IMR-90 (cell line): ENCODE results near the gene PAX1. TPM values are rescaled to one million over a fixed set of nuclear protein-coding genes. Genes with fewer than 3 reads are reported as not detected.

Experiments
- ATAC-seq: fragments of 200-7000 bp; cut with Tn5 transposase; 2 replicates; pipeline ENCODE4 v1.9.1; 2020; ENCODE audit warnings: low read depth, mild to moderate bottlenecking, moderate library complexity
- BruUV-seq: library from RNA; stranded (reverse); fragments of 400-500 nt; replicated peaks from 2 replicates; lab custom pipeline; 2021; lab: Mats Ljungman, UMichigan
- CTCF ChIA-PET: fragments of 300-600 bp; formaldehyde crosslinking; extraction: SDS; loops from one replicate; lab custom pipeline; 2021; ENCODE audit warnings: antibody characterized with exemption; lab: Yijun Ruan, JAX
- POLR2A ChIA-PET: fragments of 300-600 bp; sonication (Branson Sonifier 250); formaldehyde crosslinking; loops from one replicate; lab custom pipeline; 2022; ENCODE audit warnings: antibody characterized with exemption; ENCODE audit not compliant: unreplicated experiment; lab: Charles Lee
- DNase-seq: peaks from one replicate; pipeline ENCODE4 v3.0.0; 2013
- H2AFZ ChIP-seq: replicated peaks from 2 replicates; pipeline ENCODE3; 2013; ENCODE audit warnings: low read length, mild to moderate bottlenecking; ENCODE audit not compliant: poor library complexity
- H2AK5ac ChIP-seq: 2 replicates; pipeline ENCODE4 v1.6.1; 2013; ENCODE audit warnings: low read depth, low read length, inconsistent platforms
- H2AK9ac ChIP-seq: replicated peaks from 2 replicates; pipeline ENCODE3; 2013; ENCODE audit warnings: mild to moderate bottlenecking, low read depth, low read length, moderate library complexity; ENCODE audit not compliant: poor library complexity
- H2BK120ac ChIP-seq: 2 replicates; pipeline ENCODE4 v1.6.1; 2013; ENCODE audit warnings: low read depth, low read length, inconsistent platforms
- H2BK15ac ChIP-seq: 3 replicates; pipeline ENCODE4 v1.6.1; 2013; ENCODE audit warnings: low read depth, low read length, inconsistent platforms
- H2BK20ac ChIP-seq: 2 replicates; pipeline ENCODE4 v1.6.1; 2013; ENCODE audit warnings: low read depth, mild to moderate bottlenecking, inconsistent platforms, low read length, moderate library complexity
- H2BK5ac ChIP-seq: 2 replicates; pipeline ENCODE4 v1.6.1; 2013; ENCODE audit warnings: mild to moderate bottlenecking, low read depth, low read length, inconsistent platforms; ENCODE audit not compliant: poor library complexity, severe bottlenecking
- H3K14ac ChIP-seq: replicated peaks from 2 replicates; pipeline ENCODE4 v1.6.1; 2013; ENCODE audit warnings: low read depth, low read length, inconsistent platforms
- H3K18ac ChIP-seq: 2 replicates; pipeline ENCODE4 v1.6.1; 2013; ENCODE audit warnings: low read depth, low read length, control low read depth
- H3K23ac ChIP-seq: 2 replicates; pipeline ENCODE4 v1.6.1; 2013; ENCODE audit warnings: low read depth, low read length, inconsistent platforms
- H3K27ac ChIP-seq: 2 replicates; pipeline ENCODE4 v1.5.1; 2013; ENCODE audit warnings: mild to moderate bottlenecking, control low read depth, low read length; ENCODE audit not compliant: insufficient read depth
- H3K27me3 ChIP-seq: 2 replicates; pipeline ENCODE4 v1.6.1; 2013; ENCODE audit warnings: low read length; ENCODE audit not compliant: control insufficient read depth, insufficient read depth
- H3K36me3 ChIP-seq: 2 replicates; pipeline ENCODE4 v1.6.1; 2013; ENCODE audit warnings: low read length, mixed read lengths; ENCODE audit not compliant: control insufficient read depth, insufficient read depth
- H3K4ac ChIP-seq: 2 replicates; pipeline ENCODE4 v1.6.1; 2013; ENCODE audit warnings: low read depth, low read length, inconsistent platforms
- H3K4me1 ChIP-seq: 2 replicates; pipeline ENCODE4 v1.6.1; 2013; ENCODE audit warnings: low read length, mixed read lengths; ENCODE audit not compliant: control insufficient read depth, insufficient read depth
- H3K4me2 ChIP-seq: 2 replicates; pipeline ENCODE4 v1.6.1; 2013; ENCODE audit warnings: low read depth, mild to moderate bottlenecking, control low read depth, low read length, moderate library complexity
- H3K4me3 ChIP-seq: 2 replicates; pipeline ENCODE4 v1.5.1; 2013; ENCODE audit warnings: low read depth, mild to moderate bottlenecking, control low read depth, low read length, moderate library complexity; ENCODE audit not compliant: insufficient read depth
- H3K56ac ChIP-seq: 2 replicates; pipeline ENCODE4 v1.6.1; 2013; ENCODE audit warnings: low read length, inconsistent platforms; ENCODE audit not compliant: insufficient read depth; ENCODE audit errors: extremely low read depth
- H3K79me1 ChIP-seq, 2 experiments: 2 replicates each; pipeline ENCODE4 v1.6.1; 2013; ENCODE audit warnings: low read length in 2 of 2, inconsistent platforms in 1 of 2, low read depth in 1 of 2
- H3K9ac ChIP-seq: 2 replicates; pipeline ENCODE4 v1.6.1; 2013; ENCODE audit warnings: low read depth, low read length, control low read depth
- H3K9me1 ChIP-seq: 2 replicates; pipeline ENCODE4 v1.6.1; 2013; ENCODE audit warnings: low read length, inconsistent platforms; ENCODE audit not compliant: insufficient read depth
- H3K9me3 ChIP-seq: 2 replicates; pipeline ENCODE4 v1.6.1; 2013; ENCODE audit warnings: low read length; ENCODE audit not compliant: control insufficient read depth, insufficient read depth
- H4K20me1 ChIP-seq: 2 replicates; pipeline ENCODE4 v1.6.1; 2013; ENCODE audit warnings: low read length, inconsistent platforms; ENCODE audit not compliant: insufficient read depth
- H4K5ac ChIP-seq: 2 replicates; pipeline ENCODE4 v1.6.1; 2013; ENCODE audit warnings: mild to moderate bottlenecking, low read depth, low read length, control low read depth
- H4K8ac ChIP-seq, 2 experiments: 2 replicates each; pipeline ENCODE4 v1.6.1; 2013; ENCODE audit warnings: low read depth in 2 of 2, low read length in 2 of 2, control low read depth in 1 of 2, inconsistent platforms in 1 of 2
- H4K91ac ChIP-seq: 2 replicates; pipeline ENCODE4 v1.6.1; 2013; ENCODE audit warnings: low read depth, low read length, inconsistent platforms; ENCODE audit not compliant: insufficient read depth
- BHLHE40 ChIP-seq: fragments of 150-350 bp; IDR thresholded peaks from 2 replicates; pipeline ENCODE4 v1.6.1; 2016; ENCODE audit warnings: mild to moderate bottlenecking, low read depth, low read length
- CEBPB ChIP-seq: IDR thresholded peaks from 2 replicates; pipeline ENCODE4 v1.6.1; 2012; ENCODE audit warnings: low read depth, low read length, improper control_type of control experiment
- CHD1 ChIP-seq: IDR thresholded peaks from 2 replicates; pipeline ENCODE4 v1.6.1; 2012; ENCODE audit warnings: low read depth, low read length, improper control_type of control experiment
- CTCF ChIP-seq: conservative IDR thresholded peaks from 2 replicates; pipeline ENCODE4 v1.5.1; 2012; ENCODE audit warnings: mild to moderate bottlenecking, low read depth, low read length, improper control_type of control experiment
- ELK1 ChIP-seq: fragments of 150-350 bp; IDR thresholded peaks from 2 replicates; pipeline ENCODE4 v1.6.1; 2016; ENCODE audit warnings: low read depth, mild to moderate bottlenecking, low read length, moderate library complexity, borderline replicate concordance
- FOS ChIP-seq: fragments of 150-350 bp; IDR thresholded peaks from 2 replicates; pipeline ENCODE4 v1.6.1; 2016; ENCODE audit warnings: low read depth, low read length
- MAFK ChIP-seq: IDR thresholded peaks from 2 replicates; pipeline ENCODE4 v1.6.1; 2012; ENCODE audit warnings: low read depth, low read length, improper control_type of control experiment
- NFE2L2 ChIP-seq: fragments of 150-350 bp; IDR thresholded peaks from 2 replicates; pipeline ENCODE4 v1.6.1; 2016; ENCODE audit warnings: low read depth, mild to moderate bottlenecking, low read length
- POLR2A ChIP-seq: IDR thresholded peaks from 2 replicates; pipeline ENCODE4 v1.6.1; 2012; ENCODE audit warnings: mild to moderate bottlenecking, low read depth, low read length
- RAD21 ChIP-seq: IDR thresholded peaks from 2 replicates; pipeline ENCODE4 v1.6.1; 2012; ENCODE audit warnings: low read length, improper control_type of control experiment
- RCOR1 ChIP-seq: IDR thresholded peaks from 2 replicates; pipeline ENCODE4 v1.6.1; 2012; ENCODE audit warnings: mild to moderate bottlenecking, low read length, improper control_type of control experiment; ENCODE audit not compliant: insufficient replicate concordance
- RFX5 ChIP-seq: IDR thresholded peaks from 2 replicates; pipeline ENCODE4 v1.8.0; 2012; ENCODE audit warnings: low read depth, mild to moderate bottlenecking, low read length, moderate library complexity
- SMC3 ChIP-seq: fragments of 150-350 bp; IDR thresholded peaks from 2 replicates; pipeline ENCODE4 v1.6.1; 2016; ENCODE audit warnings: low read depth, mild to moderate bottlenecking, antibody characterized with exemption, low read length, moderate library complexity
- USF2 ChIP-seq: fragments of 150-350 bp; IDR thresholded peaks from 2 replicates; pipeline ENCODE4 v1.6.1; 2017; ENCODE audit warnings: mild to moderate bottlenecking, antibody characterized with exemption, low read length, low read depth
- WGBS, 2 experiments: methylation state at CpG; one replicate each; pipeline versions ENCODE4 v1.1.5 to v1.1.7; 2013; ENCODE audit warnings: missing lambda C conversion rate in 2 of 2; ENCODE audit not compliant: insufficient read length in 1 of 2; ENCODE audit errors: extremely low coverage in 2 of 2; 5-methylcytosine and 5-hydroxymethylcytosine counted together
- dilution Hi-C: fragments of 300-500 bp; cut with HindIII; formaldehyde crosslinking; loops from one replicate; pipeline ENCODE4 v1.14.3; 2018; ENCODE audit warnings: low sequenced_read_pairs; ENCODE audit not compliant: unreplicated experiment
- in situ Hi-C: fragments of 300-500 bp; cut with MboI; formaldehyde crosslinking; loops from 3 replicates; pipeline ENCODE4 v1.14.3; 2019; ENCODE audit warnings: low sequenced_read_pairs, inconsistent platforms, mixed read lengths
- intact Hi-C: fragments of 100-400 bp; cut with micrococcal nuclease; formaldehyde crosslinking; loops from 2 replicates; pipeline ENCODE4 v1.10.0; 2022
- polyA plus RNA-seq, 3 experiments: library from polyadenylated mRNA; depleted of rRNA; stranded (reverse); fragments of >200 nt; gene quantifications; 2 replicates each; pipeline ENCODE4 v1.2.3, GENCODE V29; 2012; ENCODE audit warnings: low replicate concordance in 1 of 3
- total RNA-seq: library from RNA; depleted of rRNA; stranded (reverse); fragments of >200 nt; gene quantifications from 2 replicates; pipeline ENCODE4 v1.2.3, GENCODE V29; 2012

The PAX1 gene
- total and polyA plus RNA-seq, 2 of the 4 experiments (the other 2 are of a cell fraction): not detected

- no peaks in the 10 kb centered on the region for H4K20me1 ChIP-seq
- no peaks in the 10 kb centered on the region for H3K4me1 ChIP-seq
- no peak overlapping the region for H3K27ac ChIP-seq
- H3K4me2 ChIP-seq: no peak overlapping the region
- BruUV-seq: no TSS peak
- DNase-seq (peak; percentile 3), ATAC-seq (peak; percentile 72; the same call in 1 of the 2 replicates)
- no peaks in the 10 kb centered on the region for H3K79me1 ChIP-seq
- H3K9me1 ChIP-seq: no peaks in the 10 kb centered on the region
- ChIA-PET CTCF (no interaction called here), POLR2A (no interaction called here)
- H4K8ac ChIP-seq: no peak overlapping the region
- no peak overlapping the region for H2BK5ac ChIP-seq
- intact Hi-C loops: no loop called here
- H2BK120ac ChIP-seq: no peak overlapping the region
- H2BK15ac ChIP-seq: no peak overlapping the region
- no peak overlapping the region for H3K4me3 ChIP-seq
- H3K14ac ChIP-seq: no peak overlapping the region
- no peak overlapping the region for H3K18ac ChIP-seq
- no peak overlapping the region for H3K56ac ChIP-seq
- dilution Hi-C loops: no loop called here
- WGBS, 2 experiments: 13% methylated on average over 4 of the region's 54 CpGs; no CpG with 5 or more reads in 1 of the 2 experiments
- no peaks in the 10 kb centered on the region for H3K36me3 ChIP-seq
- H4K5ac ChIP-seq: no peak overlapping the region
- no peak overlapping the region for H3K23ac ChIP-seq
- H3K9me3 ChIP-seq: no peaks in the 10 kb centered on the region
- H2AK9ac ChIP-seq: no peak overlapping the region
- in situ Hi-C loops: loop anchor here (25.0 kb wide), 1 partner anchor 609 kb away; no protein-coding TSS in a partner anchor
- H2AK5ac ChIP-seq: no peak overlapping the region
- H3K9ac ChIP-seq: no peak overlapping the region
- peaks cover 52% of the 10 kb centered on the region for H3K27me3 ChIP-seq
- no peak overlapping the region for H2BK20ac ChIP-seq
- no peak overlapping the region for H4K91ac ChIP-seq
- peak overlapping the region; percentile 8 for H2AFZ ChIP-seq
- no peak overlapping the region for H3K4ac ChIP-seq
- no peak for TF ChIP-seq FOS
- no peak for TF ChIP-seq POLR2A
- no peak for TF ChIP-seq NFE2L2
- TF ChIP-seq RCOR1: no peak
- TF ChIP-seq BHLHE40: no peak
- no peak for TF ChIP-seq USF2
- TF ChIP-seq RAD21: peak; percentile 17; the same call in 1 of the 2 replicates
- TF ChIP-seq CEBPB: no peak
- TF ChIP-seq SMC3: no peak
- no peak for TF ChIP-seq ELK1
- TF ChIP-seq MAFK: no peak
- no peak for TF ChIP-seq RFX5
- TF ChIP-seq CHD1: no peak
- TF ChIP-seq CTCF: peak; percentile 42
Measured at GRCh38 chr20:21702553-21703470, 2.7 kb upstream of the PAX1 start.
